ENCODE results near the gene AAK1.

The AAK1 gene

GRCh38 chr2:69469375-69469774 is 174.2 kb downstream of the AAK1 start:
- Histone ChIP-seq H3K4me1 (ENCODE audit: control insufficient read depth, insufficient read depth, low read length) (peaks cover 21% of the 10 kb centered on the region), H3K4me3 (ENCODE audit: low read depth, low read length) (no peak overlapping the region), H3K27ac (ENCODE audit: low read depth, low read length) (no peak overlapping the region), H3K9ac (ENCODE audit: low read length) (no peak overlapping the region), H3K36me3 (ENCODE audit: control insufficient read depth, insufficient read depth, low read length) (peaks cover 12% of the 10 kb centered on the region), H3K9me3 (ENCODE audit: control insufficient read depth, insufficient read depth, low read depth, low read length) (no peaks in the 10 kb centered on the region), H3K27me3 (ENCODE audit: control insufficient read depth, insufficient read depth, low read length) (no peaks in the 10 kb centered on the region)

- Histone ChIP-seq H3K27ac (ENCODE audit: low read depth, low read length) (no peak overlapping the region), H3K36me3 (ENCODE audit: control insufficient read depth, insufficient read depth, low read length) (peaks cover 12% of the 10 kb centered on the region), H3K27me3 (ENCODE audit: control insufficient read depth, insufficient read depth, low read length) (no peaks in the 10 kb centered on the region), H3K9me3 (ENCODE audit: control insufficient read depth, insufficient read depth, low read depth, low read length) (no peaks in the 10 kb centered on the region), H3K9ac (ENCODE audit: low read length) (no peak overlapping the region), H3K4me3 (ENCODE audit: low read depth, low read length) (no peak overlapping the region), H3K4me1 (ENCODE audit: control insufficient read depth, insufficient read depth, low read length) (peaks cover 21% of the 10 kb centered on the region)
These were observed 176.8 kb downstream of the AAK1 start for GRCh38 chr2:69466728-69467127.

- Histone ChIP-seq H3K36me3 (ENCODE audit: control insufficient read depth, insufficient read depth, low read length) (peaks cover 12% of the 10 kb centered on the region), H3K27me3 (ENCODE audit: control insufficient read depth, insufficient read depth, low read length) (no peaks in the 10 kb centered on the region), H3K4me1 (ENCODE audit: control insufficient read depth, insufficient read depth, low read length) (peaks cover 17% of the 10 kb centered on the region; the same call in 1 of the 2 replicates), H3K9ac (ENCODE audit: low read length) (no peak overlapping the region), H3K4me3 (ENCODE audit: low read depth, low read length) (no peak overlapping the region), H3K27ac (ENCODE audit: low read depth, low read length) (no peak overlapping the region), H3K9me3 (ENCODE audit: control insufficient read depth, insufficient read depth, low read depth, low read length) (no peaks in the 10 kb centered on the region)
These were observed 177.8 kb downstream of the AAK1 start for GRCh38 chr2:69465513-69466456.

- H3K4me1 ChIP-seq (ENCODE audit: control insufficient read depth, insufficient read depth, low read length), result peaks cover 5% of the 10 kb centered on the region; the same call in 1 of the 2 replicates
These were observed 179.0 kb downstream of the AAK1 start for GRCh38 chr2:69464575-69464974.

GRCh38 chr2:69462780-69463179 is 180.8 kb downstream of the AAK1 start:
- Histone ChIP-seq H3K27me3 (ENCODE audit: control insufficient read depth, insufficient read depth, low read length) (no peaks in the 10 kb centered on the region), H3K9ac (ENCODE audit: low read length) (no peak overlapping the region), H3K4me1 (ENCODE audit: control insufficient read depth, insufficient read depth, low read length) (no peaks in the 10 kb centered on the region; the same call in 1 of the 2 replicates), H3K4me3 (ENCODE audit: low read depth, low read length) (no peak overlapping the region), H3K36me3 (ENCODE audit: control insufficient read depth, insufficient read depth, low read length) (peaks cover 12% of the 10 kb centered on the region), H3K9me3 (ENCODE audit: control insufficient read depth, insufficient read depth, low read depth, low read length) (no peaks in the 10 kb centered on the region), H3K27ac (ENCODE audit: low read depth, low read length) (no peak overlapping the region)

More at GRCh38 chr2:69464575-69464974, 179.0 kb downstream of the AAK1 start:
- Histone ChIP-seq H3K27ac (ENCODE audit: low read depth, low read length) (no peak overlapping the region), H3K9me3 (ENCODE audit: control insufficient read depth, insufficient read depth, low read depth, low read length) (no peaks in the 10 kb centered on the region), H3K9ac (ENCODE audit: low read length) (no peak overlapping the region), H3K36me3 (ENCODE audit: control insufficient read depth, insufficient read depth, low read length) (peaks cover 12% of the 10 kb centered on the region), H3K4me3 (ENCODE audit: low read depth, low read length) (no peak overlapping the region), H3K27me3 (ENCODE audit: control insufficient read depth, insufficient read depth, low read length) (no peaks in the 10 kb centered on the region)

- H3K9ac ChIP-seq (ENCODE audit: low read length), result no peak overlapping the region
- H3K9me3 ChIP-seq (ENCODE audit: control insufficient read depth, insufficient read depth, low read depth, low read length), result no peaks in the 10 kb centered on the region
- peaks cover 12% of the 10 kb centered on the region for H3K36me3 ChIP-seq (ENCODE audit: control insufficient read depth, insufficient read depth, low read length)
These were observed 182.1 kb downstream of the AAK1 start for GRCh38 chr2:69461404-69461803.

GRCh38 chr2:69459936-69460335 is 183.6 kb downstream of the AAK1 start:
- Histone ChIP-seq H3K9ac (ENCODE audit: low read length) (no peak overlapping the region), H3K4me1 (ENCODE audit: control insufficient read depth, insufficient read depth, low read length) (no peaks in the 10 kb centered on the region; the same call in 1 of the 2 replicates), H3K4me3 (ENCODE audit: low read depth, low read length) (no peak overlapping the region), H3K36me3 (ENCODE audit: control insufficient read depth, insufficient read depth, low read length) (no peaks in the 10 kb centered on the region), H3K27me3 (ENCODE audit: control insufficient read depth, insufficient read depth, low read length) (no peaks in the 10 kb centered on the region), H3K9me3 (ENCODE audit: control insufficient read depth, insufficient read depth, low read depth, low read length) (no peaks in the 10 kb centered on the region), H3K27ac (ENCODE audit: low read depth, low read length) (no peak overlapping the region)

More at GRCh38 chr2:69461404-69461803, 182.1 kb downstream of the AAK1 start:
- no peak overlapping the region for H3K4me3 ChIP-seq (ENCODE audit: low read depth, low read length)
- no peak overlapping the region for H3K27ac ChIP-seq (ENCODE audit: low read depth, low read length)
- no peaks in the 10 kb centered on the region; the same call in 1 of the 2 replicates for H3K4me1 ChIP-seq (ENCODE audit: control insufficient read depth, insufficient read depth, low read length)
- H3K27me3 ChIP-seq (ENCODE audit: control insufficient read depth, insufficient read depth, low read length), result no peaks in the 10 kb centered on the region

- Histone ChIP-seq H3K4me3 (ENCODE audit: low read depth, low read length) (no peak overlapping the region), H3K27ac (ENCODE audit: low read depth, low read length) (no peak overlapping the region), H3K9me3 (ENCODE audit: control insufficient read depth, insufficient read depth, low read depth, low read length) (no peaks in the 10 kb centered on the region), H3K36me3 (ENCODE audit: control insufficient read depth, insufficient read depth, low read length) (no peaks in the 10 kb centered on the region), H3K9ac (ENCODE audit: low read length) (no peak overlapping the region), H3K27me3 (ENCODE audit: control insufficient read depth, insufficient read depth, low read length) (no peaks in the 10 kb centered on the region), H3K4me1 (ENCODE audit: control insufficient read depth, insufficient read depth, low read length) (peaks cover 14% of the 10 kb centered on the region)
These were observed 186.5 kb downstream of the AAK1 start for GRCh38 chr2:69456950-69457445.

- H3K27ac ChIP-seq (ENCODE audit: low read depth, low read length), result no peak overlapping the region
- no peak overlapping the region for H3K4me3 ChIP-seq (ENCODE audit: low read depth, low read length)
- H3K9ac ChIP-seq (ENCODE audit: low read length), result no peak overlapping the region
- peaks cover 22% of the 10 kb centered on the region for H3K4me1 ChIP-seq (ENCODE audit: control insufficient read depth, insufficient read depth, low read length)
- no peaks in the 10 kb centered on the region for H3K9me3 ChIP-seq (ENCODE audit: control insufficient read depth, insufficient read depth, low read depth, low read length)
- H3K36me3 ChIP-seq (ENCODE audit: control insufficient read depth, insufficient read depth, low read length), result no peaks in the 10 kb centered on the region
- H3K27me3 ChIP-seq (ENCODE audit: control insufficient read depth, insufficient read depth, low read length), result no peaks in the 10 kb centered on the region
These were observed 187.4 kb downstream of the AAK1 start for GRCh38 chr2:69456154-69456553.

GRCh38 chr2:69454976-69455375 is 188.6 kb downstream of the AAK1 start:
- no peaks in the 10 kb centered on the region for H3K36me3 ChIP-seq (ENCODE audit: control insufficient read depth, insufficient read depth, low read length)
- H3K4me3 ChIP-seq (ENCODE audit: low read depth, low read length), result no peak overlapping the region
- H3K27me3 ChIP-seq (ENCODE audit: control insufficient read depth, insufficient read depth, low read length), result no peaks in the 10 kb centered on the region
- no peaks in the 10 kb centered on the region for H3K9me3 ChIP-seq (ENCODE audit: control insufficient read depth, insufficient read depth, low read depth, low read length)
- no peak overlapping the region for H3K9ac ChIP-seq (ENCODE audit: low read length)
- H3K4me1 ChIP-seq (ENCODE audit: control insufficient read depth, insufficient read depth, low read length), result peaks cover 33% of the 10 kb centered on the region
- no peak overlapping the region for H3K27ac ChIP-seq (ENCODE audit: low read depth, low read length)

- no peaks in the 10 kb centered on the region for H3K9me3 ChIP-seq (ENCODE audit: control insufficient read depth, insufficient read depth, low read depth, low read length)
- H3K36me3 ChIP-seq (ENCODE audit: control insufficient read depth, insufficient read depth, low read length), result no peaks in the 10 kb centered on the region
- H3K4me3 ChIP-seq (ENCODE audit: low read depth, low read length), result no peak overlapping the region
- H3K4me1 ChIP-seq (ENCODE audit: control insufficient read depth, insufficient read depth, low read length), result peaks cover 40% of the 10 kb centered on the region
- H3K27ac ChIP-seq (ENCODE audit: low read depth, low read length), result no peak overlapping the region
- H3K9ac ChIP-seq (ENCODE audit: low read length), result no peak overlapping the region
- H3K27me3 ChIP-seq (ENCODE audit: control insufficient read depth, insufficient read depth, low read length), result no peaks in the 10 kb centered on the region
These were observed 189.9 kb downstream of the AAK1 start for GRCh38 chr2:69453475-69454129.

All from HUES6 (cell line).